HepG2 (cell line): ENCODE results near the gene QDPR. TPM values are rescaled to one million over a fixed set of nuclear protein-coding genes. Genes with fewer than 3 reads are reported as not detected.

Experiments
- ATF3 ChIP-seq: sonication (generic); formaldehyde crosslinking; IDR thresholded peaks from 2 replicates; pipeline ENCODE4 v1.4.0; 2020; ENCODE audit warnings: missing genetic modification reagents
- BHLHE40 ChIP-seq: IDR thresholded peaks from 2 replicates; pipeline ENCODE4 v1.6.1; 2011; ENCODE audit warnings: low read length, improper control_type of control experiment
- CBX2 ChIP-seq, 2 experiments: fragments of 200-600 bp in 1 of 2; sonication (generic); formaldehyde crosslinking in 1 of 2; IDR thresholded peaks; 2 replicates each; pipeline versions ENCODE4 v1.7.0 to v1.8.1; 2018 to 2022; ENCODE audit warnings: low read depth in 2 of 2, low read length in 1 of 2, mild to moderate bottlenecking in 1 of 2, missing genetic modification reagents in 1 of 2
- GATAD1 ChIP-seq: IDR thresholded peaks from 2 replicates; pipeline ENCODE4 v1.6.1; 2016; ENCODE audit warnings: missing genetic modification reagents, missing compliant biosample characterization
- LBX2 ChIP-seq: sonication (generic); formaldehyde crosslinking; IDR thresholded peaks from 2 replicates; pipeline ENCODE4 v1.5.0; 2020; ENCODE audit warnings: missing genetic modification reagents, mild to moderate bottlenecking, borderline replicate concordance
- MXD4 ChIP-seq: IDR thresholded peaks from 2 replicates; pipeline ENCODE4 v1.6.1; 2016; ENCODE audit warnings: mild to moderate bottlenecking, missing biosample characterization, missing genetic modification reagents
- PLSCR1 ChIP-seq: sonication (generic); formaldehyde crosslinking; IDR thresholded peaks from 2 replicates; pipeline ENCODE4 v1.5.0; 2020; ENCODE audit warnings: missing genetic modification reagents, mild to moderate bottlenecking, borderline replicate concordance
- PRMT3 ChIP-seq: sonication (generic); formaldehyde crosslinking; IDR thresholded peaks from 2 replicates; pipeline ENCODE4 v1.8.1; 2022; ENCODE audit warnings: low read depth, mild to moderate bottlenecking, moderate library complexity, missing genetic modification reagents, borderline replicate concordance
- SKI ChIP-seq: fragments of 450-650 bp; IDR thresholded peaks from one replicate; pipeline ENCODE4 v1.6.1; 2018; ENCODE audit warnings: mild to moderate bottlenecking; ENCODE audit not compliant: partially characterized antibody
- STAT6 ChIP-seq: sonication (generic); formaldehyde crosslinking; IDR thresholded peaks from 2 replicates; pipeline ENCODE4 v1.4.0; 2020; ENCODE audit warnings: missing genetic modification reagents, mild to moderate bottlenecking, borderline replicate concordance
- ZBTB14 ChIP-seq: sonication (generic); formaldehyde crosslinking; IDR thresholded peaks from 2 replicates; pipeline ENCODE4 v1.4.0; 2020; ENCODE audit warnings: missing genetic modification reagents
- ZFP1 ChIP-seq: IDR thresholded peaks from 2 replicates; pipeline ENCODE4 v1.6.1; 2016
- ZMYM2 ChIP-seq: sonication (generic); formaldehyde crosslinking; IDR thresholded peaks from 2 replicates; pipeline ENCODE4 v1.8.0; 2022; ENCODE audit warnings: mild to moderate bottlenecking, missing genetic modification reagents
- ZMYM4 ChIP-seq: sonication (generic); formaldehyde crosslinking; IDR thresholded peaks from 2 replicates; pipeline ENCODE4 v1.8.1; 2023; ENCODE audit warnings: mild to moderate bottlenecking, missing genetic modification reagents
- ZNF17 ChIP-seq: sonication (generic); formaldehyde crosslinking; IDR thresholded peaks from 2 replicates; pipeline ENCODE4 v1.5.0; 2020; ENCODE audit warnings: mild to moderate bottlenecking, missing genetic modification reagents
- ZNF205 ChIP-seq: IDR thresholded peaks from 2 replicates; pipeline ENCODE4 v1.6.1; 2018; ENCODE audit warnings: missing biosample characterization, missing genetic modification reagents
- ZNF362 ChIP-seq: sonication (generic); formaldehyde crosslinking; IDR thresholded peaks from 2 replicates; pipeline ENCODE4 v1.4.0; 2020; ENCODE audit warnings: missing genetic modification reagents, mild to moderate bottlenecking, borderline replicate concordance
- ZNF451 ChIP-seq: sonication (generic); formaldehyde crosslinking; IDR thresholded peaks from 2 replicates; pipeline ENCODE4 v1.5.0; 2020; ENCODE audit warnings: mild to moderate bottlenecking, missing genetic modification reagents
- ZNF564 ChIP-seq: sonication (generic); formaldehyde crosslinking; IDR thresholded peaks from 2 replicates; pipeline ENCODE4 v1.8.1; 2023; ENCODE audit warnings: mild to moderate bottlenecking, missing genetic modification reagents
- ZNF75D ChIP-seq: sonication (generic); formaldehyde crosslinking; IDR thresholded peaks from 2 replicates; pipeline ENCODE4 v1.8.1; 2023; ENCODE audit warnings: missing genetic modification reagents, mild to moderate bottlenecking, borderline replicate concordance
- polyA plus RNA-seq, 8 experiments: library from polyadenylated mRNA; depleted of rRNA in 3 of 8; stranded (reverse) in 7 of 8; unstranded in 1 of 8; fragments of >200 nt; fragmentation: Illumina TruSeq in 4 of 8; extraction: Trizol in 4 of 8; gene quantifications; 2 replicates each; pipeline versions ENCODE4 v1.2.1 to v1.2.3, GENCODE V29; 2011 to 2016; ENCODE audit warnings: low read depth in 4 of 8, missing spikeins in 1 of 8, mixed read lengths in 1 of 8; ENCODE audit not compliant: insufficient read depth in 1 of 8
- total RNA-seq, 5 experiments: library from RNA; depleted of rRNA; stranded (reverse); fragments of >200 nt; fragmentation: Illumina TruSeq; extraction: Trizol; gene quantifications; 2 replicates each; pipeline ENCODE4 v1.2.3, GENCODE V29; 2016; ENCODE audit warnings: low read depth in 1 of 5

QDPR gene
- total and polyA plus RNA-seq, 2 of the 13 experiments (the other 11 are each of a cell fraction or from before 2014, with no cell fraction given), result 9.9 to 95.5 TPM

GRCh38 chr4:17558941-17559708 lies 47.2 kb upstream of the QDPR start (continued):
- TF ChIP-seq PRMT3 (CRISPR knock-in tag) (0 out of 2 replicates have a peak, but pooled peaks have one; percentile 50), LBX2 (CRISPR knock-in tag) (no peak), ZMYM2 (CRISPR knock-in tag) (peak; percentile 100), SKI (peak; percentile 61), ZNF451 (CRISPR knock-in tag) (no peak), MXD4 (peak; percentile 56; the same call in 1 of the 2 replicates), ZNF564 (CRISPR knock-in tag) (peak; percentile 61), GATAD1 (CRISPR knock-in tag) (peak; percentile 66), BHLHE40 (peak; percentile 62; the same call in 1 of the 2 replicates), ZMYM4 (peak; percentile 86; the same call in 1 of the 2 replicates), ZBTB14 (CRISPR knock-in tag) (no peak), ZNF205 (CRISPR knock-in tag) (peak; percentile 86; the same call in 1 of the 2 replicates), STAT6 (CRISPR knock-in tag) (0 out of 2 replicates have a peak, but pooled peaks have one; percentile 68), ZFP1 (CRISPR knock-in tag) (peak; percentile 87; the same call in 1 of the 2 replicates), CBX2 (IDR thresholded peaks at IDR 0.05; ENCODE audit: low read depth, low read length) (no peak), CBX2 (CRISPR knock-in tag; IDR thresholded peaks at IDR 0.05; ENCODE audit: low read depth) (0 out of 2 replicates have a peak, but pooled peaks have one; percentile 40), ZNF75D (CRISPR knock-in tag) (no peak), ZNF17 (CRISPR knock-in tag) (no peak), ATF3 (CRISPR knock-in tag) (peak; percentile 79), PLSCR1 (no peak), ZNF362 (CRISPR knock-in tag) (peak; percentile 100)
